ENCODE measurements around the gene TMC7.
"Not testable (repeated sequence)": the region's sequence is repeated elsewhere in the genome, so short reads cannot be mapped to it uniquely, and the experiment has no call there.

Gene TMC7

GRCh38 chr16:18975109-18975508 lies 8.6 kb upstream of the TMC7 start:
- TF ChIP-seq, protein P1, sequence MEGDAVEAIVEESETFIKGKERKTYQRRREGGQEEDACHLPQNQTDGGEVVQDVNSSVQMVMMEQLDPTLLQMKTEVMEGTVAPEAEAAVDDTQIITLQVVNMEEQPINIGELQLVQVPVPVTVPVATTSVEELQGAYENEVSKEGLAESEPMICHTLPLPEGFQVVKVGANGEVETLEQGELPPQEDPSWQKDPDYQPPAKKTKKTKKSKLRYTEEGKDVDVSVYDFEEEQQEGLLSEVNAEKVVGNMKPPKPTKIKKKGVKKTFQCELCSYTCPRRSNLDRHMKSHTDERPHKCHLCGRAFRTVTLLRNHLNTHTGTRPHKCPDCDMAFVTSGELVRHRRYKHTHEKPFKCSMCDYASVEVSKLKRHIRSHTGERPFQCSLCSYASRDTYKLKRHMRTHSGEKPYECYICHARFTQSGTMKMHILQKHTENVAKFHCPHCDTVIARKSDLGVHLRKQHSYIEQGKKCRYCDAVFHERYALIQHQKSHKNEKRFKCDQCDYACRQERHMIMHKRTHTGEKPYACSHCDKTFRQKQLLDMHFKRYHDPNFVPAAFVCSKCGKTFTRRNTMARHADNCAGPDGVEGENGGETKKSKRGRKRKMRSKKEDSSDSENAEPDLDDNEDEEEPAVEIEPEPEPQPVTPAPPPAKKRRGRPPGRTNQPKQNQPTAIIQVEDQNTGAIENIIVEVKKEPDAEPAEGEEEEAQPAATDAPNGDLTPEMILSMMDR (IDR thresholded peaks at IDR 0.05; ENCODE audit: low read depth, low read length, missing control alignments) = no peak
- no peak for DNase-seq (ENCODE audit: low read depth)
- in situ Hi-C loops (cut with HindIII; ENCODE audit: low sequenced_read_pairs) = no loop called here
- no peak overlapping the region for H3K4me3 ChIP-seq (ENCODE audit: low read depth, low read length)

- in situ Hi-C loops (cut with HindIII; ENCODE audit: low sequenced_read_pairs) = no loop called here
- no peak overlapping the region for H3K4me3 ChIP-seq (ENCODE audit: low read depth, low read length)
- DNase-seq (ENCODE audit: low read depth) = no peak
- TF ChIP-seq, protein P1 (IDR thresholded peaks at IDR 0.05; ENCODE audit: low read depth, low read length, missing control alignments) = no peak
Observed at GRCh38 chr16:18979936-18980335, 3.8 kb upstream of the TMC7 start.

- H3K4me3 ChIP-seq (ENCODE audit: low read depth, low read length) = peak overlapping the region; percentile 51
- DNase-seq (ENCODE audit: low read depth) = no peak
- TF ChIP-seq, protein P1 (IDR thresholded peaks at IDR 0.05; ENCODE audit: low read depth, low read length, missing control alignments) = no peak
- in situ Hi-C loops (cut with HindIII; ENCODE audit: low sequenced_read_pairs) = no loop called here
Observed at GRCh38 chr16:18984435-18985005, 786 bp downstream of the TMC7 start.

DNA sequence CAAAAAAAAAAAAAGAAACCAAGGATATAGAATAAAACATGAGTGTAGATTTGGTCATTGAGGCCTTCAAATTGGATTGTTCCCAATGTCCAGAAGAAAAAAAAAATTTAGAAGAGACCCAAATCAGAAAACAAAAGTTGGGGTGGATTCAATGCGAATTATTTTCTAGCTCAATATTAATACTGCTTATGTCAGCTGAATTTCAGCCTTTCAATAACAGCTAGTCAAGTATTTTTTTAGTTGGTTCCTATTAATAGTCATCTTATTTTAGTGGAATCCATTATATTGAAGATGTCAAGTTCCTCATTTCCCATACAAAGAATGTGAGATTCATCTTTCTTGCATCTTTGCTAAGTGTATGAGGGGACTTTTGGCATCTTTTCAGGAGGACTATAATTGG lies 1.5 kb downstream of the TMC7 start:
- H3K4me3 ChIP-seq (ENCODE audit: low read depth, low read length); DNase-seq (ENCODE audit: low read depth); in situ Hi-C loops (cut with HindIII; ENCODE audit: low sequenced_read_pairs): not testable (repeated sequence)

DNA sequence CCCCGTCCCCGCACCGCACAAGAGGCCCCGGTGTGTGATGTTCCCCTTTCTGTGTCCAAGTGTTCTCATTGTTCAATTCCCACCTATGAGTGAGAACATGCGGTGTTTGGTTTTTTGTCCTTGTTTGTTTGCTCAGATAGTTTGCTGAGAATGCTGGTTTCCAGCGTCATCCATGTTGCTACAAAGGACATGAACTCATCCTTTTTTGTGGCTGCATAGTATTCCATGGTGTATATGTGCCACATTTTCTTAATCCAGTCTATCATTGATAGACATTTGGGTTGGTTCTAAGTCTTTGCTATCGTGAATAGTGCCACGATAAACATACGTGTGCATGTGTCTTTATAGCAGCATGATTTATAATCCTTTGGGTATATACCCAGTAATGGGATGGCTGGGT lies 8.0 kb downstream of the TMC7 start:
- in situ Hi-C loops (cut with HindIII; ENCODE audit: low sequenced_read_pairs); H3K4me3 ChIP-seq (ENCODE audit: low read depth, low read length); DNase-seq (ENCODE audit: low read depth): not testable (repeated sequence)

DNA sequence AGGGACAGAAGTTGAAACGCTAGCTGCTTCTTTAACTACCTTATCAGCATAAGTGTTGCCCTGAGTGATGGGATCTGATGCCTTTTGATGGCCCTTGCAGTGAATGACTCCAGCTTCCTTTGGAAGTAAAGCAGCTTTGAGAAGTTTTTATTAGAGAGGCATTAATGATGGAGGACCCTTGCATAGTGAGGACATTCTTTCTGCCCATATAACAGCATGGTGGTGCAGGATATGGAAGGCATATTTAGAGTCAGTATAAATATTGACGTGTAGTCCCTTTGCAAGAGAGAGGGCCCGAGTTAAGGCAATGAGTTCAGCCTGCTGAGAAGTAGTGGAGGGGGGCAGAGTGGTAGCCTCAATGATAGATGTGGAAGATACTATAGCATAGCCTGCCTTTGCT lies 9.8 kb downstream of the TMC7 start:
- H3K4me3 ChIP-seq (ENCODE audit: low read depth, low read length); in situ Hi-C loops (cut with HindIII; ENCODE audit: low sequenced_read_pairs); DNase-seq (ENCODE audit: low read depth): not testable (repeated sequence)

DNA sequence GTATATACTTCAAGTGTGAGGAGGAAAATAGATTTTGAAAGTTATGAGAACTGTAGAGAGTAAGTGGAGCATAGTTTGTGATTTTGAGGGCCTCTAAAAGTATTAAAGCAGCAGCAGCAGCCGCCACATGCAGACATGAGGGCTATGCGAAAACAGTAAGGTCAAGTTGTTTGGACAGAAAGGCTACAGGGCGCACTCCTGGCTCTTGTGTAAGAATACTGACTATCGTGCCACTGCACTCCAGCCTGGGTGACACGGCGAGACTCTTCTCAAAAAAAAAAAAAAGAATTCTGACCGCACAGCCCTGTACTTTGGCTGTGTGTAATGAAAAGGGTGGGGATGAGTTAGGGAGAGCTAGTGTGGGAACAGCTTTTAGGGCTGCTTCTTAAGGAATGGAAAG lies 10.4 kb downstream of the TMC7 start:
- in situ Hi-C loops (cut with HindIII; ENCODE audit: low sequenced_read_pairs); H3K4me3 ChIP-seq (ENCODE audit: low read depth, low read length): not testable (repeated sequence)

DNA sequence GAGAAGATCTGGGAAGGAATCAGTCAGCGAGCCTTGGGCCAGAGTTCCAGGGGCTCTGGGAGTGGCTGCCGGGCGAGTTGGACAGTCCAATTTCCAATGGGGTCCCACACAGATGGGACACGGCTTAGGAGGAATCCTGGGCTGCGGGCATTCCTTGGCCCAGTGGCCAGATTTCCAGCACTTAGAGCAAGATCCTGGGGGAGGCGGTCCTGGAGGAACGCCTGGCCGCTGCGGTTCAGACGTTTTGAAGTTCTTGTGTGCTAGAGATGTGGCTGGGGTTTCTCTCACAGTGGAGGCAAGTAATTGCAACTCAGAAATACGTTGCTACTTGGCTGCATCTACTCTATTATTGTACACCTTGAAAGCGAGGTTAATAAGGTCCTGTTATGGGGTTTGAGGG lies 11.7 kb downstream of the TMC7 start:
- H3K4me3 ChIP-seq (ENCODE audit: low read depth, low read length); in situ Hi-C loops (cut with HindIII; ENCODE audit: low sequenced_read_pairs); DNase-seq (ENCODE audit: low read depth): not testable (repeated sequence)

More for the DNA sequence above, 10.4 kb downstream of the TMC7 start:
- DNase-seq (ENCODE audit: low read depth) = not testable (repeated sequence)

GRCh38 chr16:18996536-18996935 lies 12.8 kb downstream of the TMC7 start:
- DNase-seq (ENCODE audit: low read depth); in situ Hi-C loops (cut with HindIII; ENCODE audit: low sequenced_read_pairs); H3K4me3 ChIP-seq (ENCODE audit: low read depth, low read length): not testable (repeated sequence)

- H3K4me3 ChIP-seq (ENCODE audit: low read depth, low read length); in situ Hi-C loops (cut with HindIII; ENCODE audit: low sequenced_read_pairs); DNase-seq (ENCODE audit: low read depth): not testable (repeated sequence)
Observed at GRCh38 chr16:18997001-18997400, 13.3 kb downstream of the TMC7 start.

DNA sequence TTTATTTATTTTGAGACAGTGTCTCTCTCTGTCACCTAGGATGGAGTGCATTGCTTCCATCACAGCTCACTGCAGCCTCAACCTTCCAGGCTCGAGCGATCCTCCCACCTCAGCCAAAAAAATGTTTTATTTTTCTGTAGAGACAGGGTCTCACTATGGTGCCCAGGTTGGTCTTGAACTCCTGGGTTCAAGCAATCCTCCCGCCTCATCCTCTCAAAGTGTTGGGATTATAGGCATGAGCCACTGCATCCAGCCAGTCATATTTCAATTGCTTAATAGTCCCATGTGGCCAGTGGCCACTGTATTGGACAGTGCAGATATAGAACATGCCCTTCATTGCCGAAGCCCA lies 15.3 kb downstream of the TMC7 start:
- in situ Hi-C loops (cut with HindIII; ENCODE audit: low sequenced_read_pairs) = no loop called here
- no peak overlapping the region for H3K4me3 ChIP-seq (ENCODE audit: low read depth, low read length)
- no peak for DNase-seq (ENCODE audit: low read depth)
- TF ChIP-seq, protein P1 (IDR thresholded peaks at IDR 0.05; ENCODE audit: low read depth, low read length, missing control alignments) = no peak
